GM12801 (cell line): ENCODE data around the gene FAM131B.

Source experiments
- TF ChIP-seq, protein P1 (sequence below): IDR thresholded peaks from one replicate; pipeline ENCODE4 v1.5.1; 2011; ENCODE audit warnings: control low read depth; ENCODE audit not compliant: insufficient read length; ENCODE audit errors: extremely low read depth

FAM131B gene

DNA sequence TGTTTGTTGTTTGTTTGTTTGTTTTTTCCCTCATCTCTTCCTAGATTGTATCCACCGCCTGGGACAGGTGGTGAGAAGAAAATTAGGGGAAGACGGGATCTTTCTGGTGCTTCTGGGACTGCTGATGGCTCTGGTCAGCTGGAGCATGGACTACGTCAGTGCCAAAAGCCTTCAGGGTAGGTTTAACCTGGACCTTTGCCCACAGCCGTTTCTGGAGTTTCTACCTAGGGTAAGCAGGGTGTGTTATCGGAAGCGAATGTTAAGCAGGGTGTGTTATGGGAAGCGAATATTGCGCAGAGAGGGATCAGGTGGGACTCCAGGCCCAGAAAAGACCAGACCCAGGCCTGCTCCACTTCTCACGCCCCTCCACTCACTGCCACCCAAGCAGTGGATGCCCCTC, 41.9 kb downstream of the FAM131B start:
- TF ChIP-seq, protein P1, sequence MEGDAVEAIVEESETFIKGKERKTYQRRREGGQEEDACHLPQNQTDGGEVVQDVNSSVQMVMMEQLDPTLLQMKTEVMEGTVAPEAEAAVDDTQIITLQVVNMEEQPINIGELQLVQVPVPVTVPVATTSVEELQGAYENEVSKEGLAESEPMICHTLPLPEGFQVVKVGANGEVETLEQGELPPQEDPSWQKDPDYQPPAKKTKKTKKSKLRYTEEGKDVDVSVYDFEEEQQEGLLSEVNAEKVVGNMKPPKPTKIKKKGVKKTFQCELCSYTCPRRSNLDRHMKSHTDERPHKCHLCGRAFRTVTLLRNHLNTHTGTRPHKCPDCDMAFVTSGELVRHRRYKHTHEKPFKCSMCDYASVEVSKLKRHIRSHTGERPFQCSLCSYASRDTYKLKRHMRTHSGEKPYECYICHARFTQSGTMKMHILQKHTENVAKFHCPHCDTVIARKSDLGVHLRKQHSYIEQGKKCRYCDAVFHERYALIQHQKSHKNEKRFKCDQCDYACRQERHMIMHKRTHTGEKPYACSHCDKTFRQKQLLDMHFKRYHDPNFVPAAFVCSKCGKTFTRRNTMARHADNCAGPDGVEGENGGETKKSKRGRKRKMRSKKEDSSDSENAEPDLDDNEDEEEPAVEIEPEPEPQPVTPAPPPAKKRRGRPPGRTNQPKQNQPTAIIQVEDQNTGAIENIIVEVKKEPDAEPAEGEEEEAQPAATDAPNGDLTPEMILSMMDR, result no peak

DNA sequence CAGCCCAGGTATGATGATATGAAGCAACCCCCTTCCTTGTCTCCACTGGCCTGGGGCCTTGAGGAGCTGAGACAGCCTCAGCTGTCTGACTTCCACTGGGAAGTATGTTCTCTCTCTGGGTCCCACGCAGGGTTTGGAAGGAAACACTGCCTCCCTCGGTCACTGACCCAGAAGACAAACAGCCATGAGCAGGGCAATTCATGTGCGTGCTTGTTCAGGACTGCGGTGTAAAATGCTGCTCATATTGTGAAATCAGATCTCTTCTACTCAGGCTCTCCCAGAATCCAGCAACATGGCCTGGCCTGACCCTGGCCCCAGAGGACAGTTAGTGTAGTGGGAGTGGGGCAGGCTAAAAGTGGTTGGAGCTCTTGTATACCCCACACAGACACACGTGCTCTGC, 43.9 kb downstream of the FAM131B start:
- TF ChIP-seq, protein P1, result no peak

DNA sequence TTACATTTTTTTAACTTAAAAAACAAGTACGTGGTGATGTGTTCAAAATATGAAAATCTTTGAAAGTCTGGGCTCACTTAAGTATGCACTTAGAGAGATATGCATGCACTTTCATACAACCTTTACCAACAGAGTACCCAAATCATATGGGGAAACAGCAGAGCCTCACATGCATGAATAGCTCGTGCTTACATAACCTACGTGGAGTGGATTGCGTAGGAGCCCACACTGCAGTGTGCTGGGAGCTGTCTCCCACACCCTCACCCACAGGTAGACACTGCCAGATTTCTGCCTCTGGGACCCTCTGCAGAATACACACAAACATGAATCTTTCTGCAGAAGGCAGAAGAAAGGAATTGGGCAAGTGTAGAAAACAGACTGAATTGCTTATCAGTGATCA, 46.0 kb downstream of the FAM131B start:
- TF ChIP-seq, protein P1, result no peak

DNA sequence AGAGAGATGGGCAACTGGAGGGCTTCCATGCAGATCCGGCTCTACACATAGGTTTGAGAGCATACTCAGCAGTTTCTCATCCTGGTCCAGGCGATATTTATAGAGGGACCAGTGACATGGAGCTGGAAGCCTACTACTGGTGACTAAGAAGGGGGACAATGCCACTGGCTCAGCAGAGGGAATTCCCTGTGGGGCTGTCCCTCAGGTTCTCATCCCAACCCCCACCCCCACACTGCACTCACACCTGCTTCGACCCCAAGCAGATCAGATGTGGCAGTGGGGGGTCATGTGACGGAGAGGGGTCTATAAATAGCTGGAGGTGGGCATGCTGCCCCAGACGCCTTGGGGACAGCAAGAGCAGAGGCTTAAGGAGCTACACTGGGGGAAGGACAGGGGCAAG, 46.7 kb downstream of the FAM131B start, which contains the start of gene CLCN1:
CLCN1 (plus strand) TSS at position 336 of the 400 bp plus-strand sequence. CDS start 102 bp downstream, outside the sequence.
- TF ChIP-seq, protein P1, result no peak

DNA sequence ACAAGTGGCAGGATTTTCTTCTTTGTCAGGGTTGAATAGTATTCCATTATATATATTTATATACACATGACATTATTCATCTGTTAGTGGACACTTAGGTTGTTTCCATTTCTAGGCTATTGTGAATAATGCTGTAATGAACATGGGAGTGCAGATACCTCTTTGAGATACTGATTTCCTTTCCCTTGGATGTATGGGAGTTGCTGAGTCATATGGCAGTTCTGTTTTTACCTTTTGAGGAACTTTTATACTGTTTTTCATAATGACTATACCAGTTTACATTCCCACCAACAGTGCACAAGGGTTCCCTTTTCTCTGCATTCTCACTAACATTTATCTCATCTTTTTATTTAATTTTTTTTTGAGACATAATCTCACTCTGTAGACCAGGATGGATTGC, 48.4 kb downstream of the FAM131B start:
- TF ChIP-seq, protein P1, result no peak

DNA sequence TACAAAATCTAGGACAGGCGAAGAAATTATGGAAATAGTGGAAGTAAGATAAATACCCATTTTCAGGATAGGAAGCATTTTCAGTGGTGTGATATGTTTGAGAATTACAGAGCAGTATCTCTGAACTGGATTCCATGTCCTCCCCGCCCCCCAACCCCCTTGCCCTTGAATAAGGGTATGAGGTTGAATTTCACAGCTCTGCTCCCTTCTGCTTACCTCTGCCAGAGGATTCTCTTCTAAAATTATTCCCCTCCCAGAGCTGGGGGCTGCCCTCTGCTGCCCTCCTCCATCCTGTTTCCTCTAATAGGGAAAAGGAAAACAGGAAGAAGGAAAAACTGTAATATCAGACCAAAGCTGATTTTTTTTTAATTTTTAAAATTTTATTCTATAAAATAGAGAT, 53.9 kb downstream of the FAM131B start:
- TF ChIP-seq, protein P1, result no peak

DNA sequence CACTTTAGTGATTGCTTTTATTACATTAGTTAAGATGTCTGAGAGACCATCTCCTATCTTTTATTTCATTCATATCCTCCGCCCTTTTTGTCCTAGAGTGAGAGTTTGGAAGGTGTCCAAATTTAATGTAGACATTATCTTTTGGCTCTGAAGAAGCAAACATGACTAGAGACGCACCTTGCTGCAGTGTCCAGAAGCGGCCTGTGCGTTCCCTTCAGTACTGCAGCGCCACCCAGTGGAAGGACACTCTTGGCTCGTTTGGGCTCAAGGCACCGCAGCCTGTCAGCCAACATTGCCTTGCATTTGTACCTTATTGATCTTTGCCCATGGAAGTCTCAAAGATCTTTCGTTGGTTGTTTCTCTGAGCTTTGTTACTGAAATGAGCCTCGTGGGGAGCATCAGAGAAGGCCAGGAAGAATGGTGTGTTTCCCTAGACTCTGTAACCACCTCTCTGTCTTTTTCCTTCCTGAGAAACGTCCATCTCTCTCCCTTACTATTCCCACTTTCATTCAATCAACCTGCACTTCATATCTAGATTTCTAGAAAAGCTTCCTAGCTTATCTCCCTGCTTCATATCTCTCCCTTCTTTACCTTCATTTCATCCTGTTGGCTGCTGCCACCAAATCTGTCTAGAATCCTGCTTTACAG, 57.0 kb downstream of the FAM131B start:
- TF ChIP-seq, protein P1, result no peak
